Activated CD4-positive, alpha-beta T cell treated with anti-CD3 and anti-CD28 coated beads for 1 hour (primary cell): ENCODE measurements around the gene SPINK6.

Experiments
- DNase-seq: peaks from one replicate; pipeline ENCODE4 v3.0.0-alpha.2; 2020

Gene SPINK6, protein sequence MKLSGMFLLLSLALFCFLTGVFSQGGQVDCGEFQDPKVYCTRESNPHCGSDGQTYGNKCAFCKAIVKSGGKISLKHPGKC

DNA sequence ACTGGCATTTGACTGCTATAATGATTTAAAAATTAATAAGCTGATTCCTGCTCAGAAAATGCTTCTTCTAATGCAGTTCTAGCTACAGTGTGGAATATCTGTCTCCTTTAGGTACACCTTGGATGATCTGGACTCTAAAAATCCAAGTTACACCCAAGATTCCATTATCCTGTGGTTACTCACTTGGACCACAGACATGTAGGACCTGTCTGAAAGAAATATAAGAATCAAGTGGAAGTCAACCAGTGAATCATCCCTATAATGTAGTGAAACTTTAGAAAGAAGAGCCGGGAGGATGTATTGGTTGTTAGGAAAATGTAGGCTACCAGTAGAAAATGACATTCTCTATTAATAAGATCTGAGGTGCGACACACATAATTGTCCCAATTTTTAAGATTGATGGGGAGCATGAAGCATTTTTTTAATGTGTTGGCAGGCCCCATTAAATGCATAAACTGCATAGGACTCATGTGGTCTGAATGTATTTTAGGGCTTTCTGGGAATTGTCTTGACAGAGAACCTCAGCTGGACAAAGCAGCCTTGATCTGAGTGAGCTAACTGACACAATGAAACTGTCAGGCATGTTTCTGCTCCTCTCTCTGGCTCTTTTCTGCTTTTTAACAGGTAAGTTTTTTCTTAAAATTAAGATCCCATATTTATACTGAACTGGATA is at the start of gene SPINK6:
Gene SPINK6 (plus strand): TSS at position 512 of the 673 bp plus-strand sequence. CDS start 55 bp downstream, at position 567.
- DNase-seq: no peak

DNA sequence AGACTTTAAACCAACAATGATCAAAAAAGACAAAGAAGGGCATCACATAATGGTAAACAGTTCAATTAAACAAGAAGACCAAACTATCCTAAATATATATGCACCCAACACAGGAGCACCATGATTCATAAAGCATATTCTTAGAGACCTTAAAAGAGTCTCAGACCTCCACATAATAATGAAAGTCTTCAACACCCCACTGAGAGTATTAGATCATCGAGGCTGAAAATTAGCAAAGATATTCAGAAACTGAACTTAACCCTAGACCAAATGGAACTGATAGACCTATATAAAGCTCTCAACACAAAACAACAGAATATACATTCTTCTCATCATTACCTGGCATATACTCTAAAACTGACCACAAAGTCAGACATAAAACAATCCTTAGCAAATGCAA is 46.2 kb upstream of the SPINK6 start:
- no peak for DNase-seq

DNA sequence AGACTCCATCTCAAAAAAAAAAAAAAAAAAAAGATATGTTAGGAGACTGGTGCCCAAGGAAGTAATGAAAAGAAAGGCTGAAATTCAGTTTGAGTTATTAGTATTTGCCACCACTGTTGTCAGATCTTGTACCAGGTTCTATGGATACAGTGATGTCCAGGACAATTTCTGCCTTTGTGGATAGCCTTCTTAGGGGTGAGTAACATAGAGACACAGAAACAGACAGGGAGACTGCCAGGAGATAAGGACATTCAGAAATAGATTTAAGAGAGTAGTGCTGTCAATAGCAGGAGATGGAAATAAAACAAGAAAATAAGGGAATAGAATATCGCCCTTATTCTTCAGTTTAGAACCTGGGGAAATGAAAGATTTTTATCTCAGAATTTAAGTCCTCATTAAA is 40.8 kb upstream of the SPINK6 start:
- DNase-seq: no peak

DNA sequence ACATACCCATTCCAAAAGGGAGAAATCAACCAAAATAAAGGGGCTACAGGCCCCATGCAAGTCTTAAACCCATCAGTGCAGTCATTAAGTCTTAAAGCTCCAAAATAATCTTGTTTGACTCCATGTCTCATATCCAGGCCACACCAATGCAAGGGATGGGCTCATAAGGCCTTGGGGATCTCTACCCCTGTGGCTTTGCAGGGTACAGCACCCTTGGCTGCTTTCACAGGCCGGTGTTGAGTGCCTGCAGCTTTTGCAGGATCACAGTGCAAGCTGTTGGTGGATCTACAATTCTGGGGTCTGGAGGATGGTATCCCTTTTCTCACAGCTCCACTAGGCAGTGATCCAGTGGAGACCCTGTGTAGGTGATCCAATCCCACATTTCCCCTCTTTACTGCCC is 39.5 kb upstream of the SPINK6 start:
- no peak for DNase-seq

DNA sequence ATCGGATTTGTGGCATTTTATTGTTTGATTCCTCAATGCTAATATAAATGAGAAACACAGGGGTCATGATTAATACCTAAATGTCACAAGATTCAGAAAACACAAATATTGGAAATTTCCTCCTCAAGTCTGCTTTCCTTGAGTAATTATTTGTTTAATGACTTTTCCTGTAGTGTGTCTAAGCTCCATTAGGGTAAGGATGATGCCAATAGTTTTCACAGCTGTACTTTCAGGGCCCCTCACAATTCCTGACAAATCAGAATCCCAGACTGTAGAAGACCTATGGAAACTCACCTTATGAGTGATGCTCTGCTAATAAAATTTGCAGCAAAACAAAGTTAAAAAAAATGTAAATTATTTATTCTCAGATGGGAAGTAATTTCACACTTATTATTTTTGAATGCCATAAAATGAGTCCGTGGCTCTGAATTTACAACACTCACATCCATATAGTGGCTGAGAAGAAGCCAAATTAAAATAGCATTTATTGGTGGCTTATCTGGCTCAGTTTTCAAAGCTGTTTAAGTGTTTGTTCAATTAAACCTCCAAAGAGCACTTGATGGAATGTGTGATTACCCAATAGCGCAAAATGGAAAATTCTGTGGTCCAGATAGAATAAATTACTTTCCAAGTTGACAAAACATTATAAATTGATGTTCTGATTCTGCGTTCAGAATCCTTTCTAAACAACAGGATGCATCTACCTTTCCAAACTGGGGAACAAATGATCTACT is 36.1 kb upstream of the SPINK6 start:
- no peak for DNase-seq

DNA sequence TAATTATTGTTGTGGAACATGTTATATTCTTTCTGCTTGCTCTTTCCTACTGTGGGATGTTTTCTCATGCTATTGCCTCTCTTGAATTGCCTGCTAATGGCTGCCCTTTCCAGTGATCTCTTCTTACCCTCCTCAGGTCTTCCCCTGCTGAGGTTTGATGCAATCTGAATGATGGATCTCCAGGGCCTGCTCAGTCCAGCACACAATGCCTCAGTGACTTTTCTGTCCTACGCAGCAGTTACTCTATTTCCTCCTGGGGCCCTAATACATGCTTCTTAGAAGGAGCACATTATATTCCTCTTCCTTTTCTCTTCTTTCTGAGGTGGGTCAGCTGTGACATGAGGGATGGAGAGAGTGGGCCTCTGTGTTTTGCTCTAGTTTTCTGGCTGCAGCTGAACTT is 34.6 kb upstream of the SPINK6 start, which contains the start of gene SPINK14:
Gene SPINK14 (plus strand): TSS at position 301 of the 400 bp plus-strand sequence. CDS start 1,187 bp downstream, outside the sequence.
- no peak for DNase-seq

DNA sequence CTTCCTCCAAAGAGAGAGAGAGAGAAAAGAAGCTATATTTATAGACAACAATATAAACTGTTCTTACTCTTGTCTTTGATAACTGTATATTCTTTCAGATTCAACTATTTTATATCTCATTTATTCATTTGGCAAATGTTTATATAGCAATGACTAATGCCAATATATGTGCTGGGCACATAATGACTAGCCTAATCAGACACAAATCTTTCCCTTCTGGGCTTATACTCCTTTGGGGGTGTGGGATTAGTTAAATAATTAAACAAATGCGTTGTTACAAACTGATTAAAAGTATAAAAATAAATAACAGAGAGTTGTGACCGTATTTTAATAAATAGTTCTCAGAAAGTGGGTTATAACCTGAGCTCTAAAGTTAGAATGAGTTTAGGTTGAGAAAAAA is 30.5 kb upstream of the SPINK6 start:
- DNase-seq: no peak

DNA sequence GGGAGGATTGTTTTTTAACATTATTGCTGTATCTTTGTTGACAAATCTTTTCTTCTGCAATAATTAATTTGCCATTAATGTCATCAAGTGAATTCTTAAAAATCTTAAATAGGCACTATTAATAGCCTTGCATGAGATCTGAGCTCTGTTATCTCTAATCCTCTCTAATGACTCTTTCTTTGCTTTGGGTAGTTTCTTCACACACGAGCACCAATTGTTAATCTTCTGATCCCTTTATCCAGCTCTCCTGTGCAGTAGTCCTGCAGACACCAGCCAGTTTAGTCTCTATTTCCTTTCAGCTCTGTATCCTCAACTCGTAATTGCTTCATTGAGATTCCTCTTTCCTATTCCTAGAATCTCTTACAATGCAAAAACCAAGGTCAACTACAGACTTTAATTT is 26.4 kb upstream of the SPINK6 start:
- DNase-seq: no peak

DNA sequence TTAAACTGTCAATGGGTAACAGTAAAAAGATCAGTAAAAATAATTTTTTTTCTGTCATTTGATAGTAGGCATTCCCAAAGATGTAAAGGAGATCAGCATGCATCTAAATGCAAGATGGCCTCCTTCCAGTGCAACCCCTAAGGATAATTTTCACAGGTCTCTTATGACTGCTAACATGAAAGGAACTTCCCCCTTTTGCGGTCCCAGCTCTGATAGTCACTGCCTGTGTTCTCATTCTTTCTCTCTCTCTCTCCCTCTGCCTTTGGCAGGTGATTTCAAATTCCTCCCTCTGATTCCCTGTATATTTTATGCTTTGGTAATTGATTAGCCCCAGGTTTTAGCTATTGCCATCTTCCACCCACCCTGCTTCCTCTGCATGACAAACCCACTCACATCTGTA is 25.6 kb upstream of the SPINK6 start:
- no peak for DNase-seq

DNA sequence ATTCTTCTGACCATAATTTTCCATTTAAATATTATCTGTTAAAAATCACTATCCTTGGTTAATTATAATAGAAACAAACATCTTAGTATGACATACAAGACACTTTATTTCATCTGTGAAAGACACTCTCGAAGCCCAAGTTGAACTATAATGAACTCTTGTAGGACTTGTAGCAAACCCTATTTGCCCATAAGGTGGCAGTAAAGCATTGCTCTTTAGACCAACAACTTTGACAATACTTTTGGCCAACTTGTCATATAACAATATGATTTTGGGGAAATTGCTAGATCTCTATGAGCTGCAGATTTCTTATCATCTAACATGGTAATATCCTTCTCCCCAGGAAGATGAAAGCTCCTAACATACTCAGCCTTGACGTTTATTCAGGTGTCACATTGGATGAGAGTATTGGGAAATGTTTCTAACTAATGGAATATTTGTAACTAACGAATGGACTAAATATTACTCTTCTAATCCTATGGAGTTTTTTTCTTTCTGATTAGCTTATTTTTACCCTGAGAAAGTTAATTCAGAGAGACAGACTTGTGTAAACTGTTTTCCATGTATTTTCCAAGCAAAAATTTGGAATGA is 23.5 kb upstream of the SPINK6 start:
- no peak for DNase-seq

DNA sequence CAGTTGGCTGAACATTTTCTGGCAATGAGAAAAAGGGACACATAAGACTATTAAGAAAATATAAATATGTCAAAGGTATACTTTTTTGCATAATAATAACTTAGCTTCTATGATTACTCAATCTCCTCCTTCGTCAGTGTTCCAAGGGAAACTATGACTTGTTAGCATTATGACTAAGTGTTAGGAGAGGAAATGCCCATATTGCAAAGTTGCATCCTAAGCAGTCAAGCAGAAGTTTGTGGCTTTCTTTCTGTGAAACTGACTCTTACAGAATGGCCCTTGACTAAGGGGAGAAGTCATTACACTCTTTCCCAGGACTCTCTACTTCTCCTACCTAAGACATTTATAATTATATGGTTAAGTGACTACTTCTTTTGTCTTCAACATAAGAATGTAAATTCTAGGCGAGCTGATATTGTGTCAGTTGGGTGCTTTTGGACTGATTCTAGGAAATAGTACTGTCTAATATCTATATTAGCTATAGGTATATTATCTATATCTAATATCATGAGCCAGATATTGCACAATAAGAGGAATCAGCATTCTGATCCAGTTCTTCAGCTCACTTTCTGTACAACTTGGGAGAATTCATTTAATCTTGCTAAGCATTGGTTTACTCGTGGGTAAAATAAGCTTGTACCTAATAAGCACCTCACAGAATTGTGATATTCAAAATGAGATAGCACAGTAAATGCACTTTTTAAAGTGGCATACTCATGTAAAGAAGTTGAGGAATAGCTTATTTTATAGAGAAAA is 16.4 kb upstream of the SPINK6 start:
- DNase-seq: no peak

DNA sequence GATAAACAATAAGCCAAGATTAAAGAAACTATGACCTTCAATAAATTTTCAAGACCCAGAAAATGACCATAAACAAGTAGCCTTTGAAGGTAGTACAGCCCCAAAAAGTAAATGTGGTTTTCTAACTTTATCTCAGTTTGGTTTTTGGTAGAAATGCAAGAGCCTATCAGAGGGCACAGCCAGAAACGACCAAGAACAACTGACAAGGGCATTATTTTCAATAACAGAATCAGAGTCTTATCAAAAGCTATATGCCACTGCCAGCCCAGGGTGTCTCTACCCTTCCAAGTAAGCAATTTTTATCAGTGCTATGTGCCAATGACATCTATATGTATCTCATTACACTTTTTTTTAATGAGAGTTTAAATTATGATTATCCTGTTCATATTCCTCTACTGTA is 11.8 kb upstream of the SPINK6 start:
- DNase-seq: no peak

DNA sequence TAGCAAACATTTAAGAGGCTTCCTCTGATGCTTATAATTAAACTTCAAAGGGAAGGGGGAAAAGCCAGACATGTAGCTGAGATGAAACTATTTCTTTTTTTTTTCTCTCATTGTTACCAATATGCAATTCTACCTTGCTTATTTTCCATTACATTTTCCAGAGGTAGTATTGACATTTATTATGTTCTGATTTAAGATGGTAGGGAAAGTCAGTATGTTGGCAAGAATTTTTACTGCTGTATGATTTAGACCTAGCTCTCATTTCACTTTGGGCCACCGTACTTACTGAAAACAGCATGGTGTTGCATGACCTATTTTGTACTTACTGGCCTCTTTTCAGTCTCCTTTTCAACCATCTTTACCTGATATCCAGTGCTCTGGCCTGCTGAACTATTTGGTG is 9.6 kb upstream of the SPINK6 start:
- DNase-seq: no peak

DNA sequence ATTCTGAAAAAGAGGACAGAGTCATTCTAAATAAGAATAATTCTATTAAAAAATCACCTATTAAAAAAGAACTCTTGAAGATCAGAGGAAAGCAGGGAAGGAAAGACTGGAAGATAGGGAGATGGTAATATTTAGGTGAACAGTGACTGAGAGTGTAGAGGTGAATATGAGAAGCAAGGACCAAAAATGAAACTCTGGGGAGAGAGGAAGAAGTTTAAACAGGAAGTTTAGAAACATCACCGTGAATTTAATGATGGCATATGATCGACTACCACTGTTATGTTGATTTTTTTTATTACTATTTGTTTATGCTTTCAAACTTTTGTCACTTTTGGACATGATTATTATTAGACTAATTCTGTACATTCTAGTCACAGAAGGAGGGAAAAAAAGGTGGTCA is 1.7 kb upstream of the SPINK6 start:
- no peak for DNase-seq

DNA sequence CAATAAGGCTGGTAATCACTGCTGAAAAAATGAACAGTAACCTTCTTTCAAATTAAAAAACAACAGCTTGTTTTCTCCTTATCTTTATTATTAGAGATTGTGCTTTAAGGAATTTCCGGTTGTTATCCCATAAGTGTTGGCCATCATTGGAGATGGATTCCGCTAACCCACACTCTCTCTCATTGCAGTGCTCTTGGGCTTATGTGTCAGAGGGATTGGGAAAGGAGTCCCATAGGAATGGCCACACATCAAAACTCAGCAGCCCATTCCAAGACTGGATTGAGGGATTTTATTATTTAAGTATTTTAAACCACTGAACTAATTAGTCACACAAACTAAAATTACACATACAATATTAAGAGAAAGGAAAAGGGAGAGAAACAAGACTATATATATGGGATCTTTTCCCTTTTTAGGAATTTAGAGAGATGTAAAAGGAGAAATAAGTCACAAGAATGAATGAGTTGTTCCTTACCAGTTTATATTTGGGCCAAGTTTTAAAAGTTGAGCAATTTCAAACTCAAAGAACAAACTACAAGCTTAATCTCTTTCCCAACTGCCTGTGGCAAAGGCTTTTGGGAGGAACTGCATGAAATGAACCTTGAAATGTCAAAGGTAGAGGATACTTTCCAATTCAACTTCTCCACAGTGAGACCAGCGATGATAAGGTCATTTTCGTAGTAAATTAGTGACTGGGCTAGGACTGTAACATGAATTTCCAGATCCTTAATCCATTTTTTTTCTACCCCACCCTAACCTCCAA is 2.4 kb downstream of the SPINK6 start:
- no peak for DNase-seq

DNA sequence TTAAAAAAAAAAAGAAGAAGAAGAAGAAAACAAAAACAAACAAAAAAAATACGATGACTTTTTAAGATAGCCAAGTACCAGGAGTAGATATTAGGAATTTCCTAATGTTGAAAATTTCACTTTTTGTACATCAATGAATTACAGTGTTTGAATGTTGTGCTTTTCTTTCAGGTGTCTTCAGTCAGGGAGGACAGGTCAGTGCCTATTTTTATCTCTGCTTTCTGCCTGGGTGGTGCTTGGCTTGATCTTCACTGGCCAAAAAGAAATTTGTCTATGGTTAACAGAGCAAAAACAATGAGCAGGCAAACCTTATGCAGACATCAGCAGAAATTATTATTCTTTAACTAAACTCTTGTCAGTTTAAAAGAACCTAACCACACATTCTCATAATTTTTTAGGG is 3.0 kb downstream of the SPINK6 start:
- no peak for DNase-seq

DNA sequence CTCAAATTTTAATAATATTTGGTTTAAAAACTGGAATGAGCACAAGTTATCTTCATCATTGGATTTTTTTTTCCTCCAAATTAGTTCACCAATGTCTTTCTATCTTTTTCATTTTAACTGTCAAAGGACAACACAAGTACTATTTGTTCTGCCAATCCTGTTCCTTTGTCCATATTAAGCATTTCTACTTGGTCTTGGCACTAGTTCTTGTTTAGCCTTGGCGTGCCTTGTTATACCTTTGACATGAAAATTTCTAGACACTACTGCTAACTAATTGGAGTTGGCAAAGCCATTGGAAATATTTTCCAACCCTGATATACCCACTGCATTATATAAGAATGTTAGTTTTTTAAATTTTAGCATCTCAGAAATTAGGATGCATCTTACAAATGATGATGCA is 3.8 kb downstream of the SPINK6 start:
- no peak for DNase-seq

DNA sequence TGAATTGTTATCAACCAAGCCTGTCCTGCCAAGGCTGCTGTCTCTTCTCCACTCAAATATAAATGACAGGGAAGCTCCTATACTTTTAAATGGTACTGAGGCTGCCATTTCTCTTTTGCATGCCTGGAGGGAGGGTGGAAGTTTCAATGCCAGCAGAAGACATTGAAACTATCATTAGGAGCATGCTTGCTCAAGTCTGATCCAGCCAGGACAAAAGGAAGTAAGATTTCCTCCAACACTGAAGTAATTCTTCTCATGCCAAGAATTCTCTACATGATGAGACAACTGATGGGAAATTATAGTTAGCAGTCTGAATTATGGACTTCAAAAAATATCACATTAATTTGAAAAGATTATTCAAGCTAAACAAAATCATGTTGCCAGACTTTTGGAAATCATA is 5.4 kb downstream of the SPINK6 start:
- no peak for DNase-seq

DNA sequence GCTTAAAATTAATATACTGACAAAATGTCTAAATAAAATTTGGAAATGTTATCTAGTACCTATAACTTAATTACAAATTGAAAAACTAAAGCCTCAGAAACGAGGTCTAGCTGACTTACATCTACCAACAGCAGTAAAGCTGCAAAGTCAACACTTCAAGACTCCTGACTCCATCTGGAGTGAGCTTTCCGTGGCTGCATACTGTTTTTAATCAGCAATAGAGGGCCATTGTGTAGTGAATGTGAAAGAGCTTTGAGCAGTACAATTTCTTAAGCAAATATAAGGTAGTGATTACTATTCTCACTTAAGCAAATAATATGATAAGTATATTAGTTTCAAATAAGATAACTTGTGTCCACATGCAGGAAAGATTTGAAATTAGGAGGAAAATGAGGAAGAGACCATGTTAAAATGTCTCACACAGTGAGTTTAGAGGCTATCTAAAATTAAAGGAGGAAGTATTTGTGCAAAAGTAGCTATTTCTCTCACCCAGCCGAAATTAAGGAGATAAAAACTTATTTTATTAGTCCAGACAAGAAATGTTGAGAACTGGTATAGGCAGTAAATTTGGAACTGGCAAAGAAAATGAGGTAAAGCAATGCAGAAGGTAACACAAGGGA is 6.4 kb downstream of the SPINK6 start:
- no peak for DNase-seq

DNA sequence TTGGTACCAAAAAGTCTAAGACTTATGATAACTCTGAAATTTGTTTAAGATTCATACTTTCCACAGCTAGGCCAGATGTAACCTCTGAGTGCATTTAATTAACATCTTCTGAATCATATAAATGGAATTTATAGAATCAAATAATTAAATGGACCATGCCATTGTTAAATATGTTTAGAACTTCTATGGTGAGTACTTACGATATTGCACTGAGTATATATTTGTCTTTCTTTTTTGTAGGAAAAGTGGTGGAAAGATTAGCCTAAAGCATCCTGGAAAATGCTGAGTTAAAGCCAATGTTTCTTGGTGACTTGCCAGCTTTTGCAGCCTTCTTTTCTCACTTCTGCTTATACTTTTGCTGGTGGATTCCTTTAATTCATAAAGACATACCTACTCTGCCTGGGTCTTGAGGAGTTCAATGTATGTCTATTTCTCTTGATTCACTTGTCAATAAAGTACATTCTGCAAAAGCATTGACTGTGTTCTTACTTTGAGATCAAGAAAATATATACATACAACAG is 11.9 kb downstream of the SPINK6 start:
- DNase-seq: no peak

DNA sequence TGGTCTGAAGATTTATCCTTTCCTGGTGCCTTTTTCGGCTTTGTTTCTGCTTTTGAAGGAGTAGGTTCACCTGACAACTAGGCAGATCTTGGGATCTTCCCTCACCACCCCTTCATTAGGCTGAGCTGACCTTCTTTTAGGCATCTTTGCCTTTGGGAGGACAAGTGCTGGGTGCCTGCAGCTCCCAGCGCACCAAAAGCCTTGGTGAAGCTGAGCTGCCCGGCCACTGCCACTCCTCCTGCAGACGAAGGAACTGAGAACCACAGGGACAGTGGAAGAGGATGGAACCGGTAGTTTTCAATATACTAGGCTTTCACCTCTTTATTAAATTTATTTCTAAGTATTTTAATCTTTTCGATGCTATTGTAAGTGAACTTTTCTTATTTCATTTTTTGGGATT is 18.7 kb downstream of the SPINK6 start:
- DNase-seq: no peak
